ENCODE data around the gene KCNT1.

DNA sequence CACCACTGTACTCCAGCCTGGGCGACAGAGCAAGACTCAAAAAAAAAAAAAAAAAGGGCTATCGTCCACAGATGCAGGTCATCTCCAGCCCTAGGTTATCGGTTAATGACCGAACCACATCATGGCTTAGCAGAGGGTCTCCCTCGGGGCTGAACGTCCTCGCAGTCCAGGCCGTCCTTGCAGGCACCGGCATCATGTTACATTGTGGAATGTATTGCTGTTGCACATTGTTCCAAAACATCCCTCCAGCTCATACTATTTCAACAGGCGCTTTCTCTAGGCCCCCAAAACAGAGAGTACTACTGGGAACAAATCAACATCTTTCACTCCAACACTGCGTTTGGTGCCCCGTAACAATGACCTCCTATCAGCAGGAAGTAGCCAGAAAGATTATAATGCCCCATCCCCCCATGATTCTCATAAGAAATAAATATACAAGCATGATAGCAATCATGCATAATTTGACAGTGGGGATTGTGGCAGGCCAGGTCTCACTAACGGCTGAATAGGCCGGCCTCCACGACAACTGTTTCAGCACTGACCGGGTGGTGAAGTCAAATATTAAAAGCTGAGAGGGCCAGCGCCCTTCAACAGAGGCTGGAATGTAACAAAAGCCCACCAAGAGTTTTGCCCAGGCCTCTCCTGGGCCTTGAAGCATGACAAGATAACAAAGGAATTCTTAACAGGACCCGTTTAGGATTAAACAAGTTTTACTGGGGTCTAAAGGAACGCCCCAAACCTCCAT, 40.0 kb upstream of the KCNT1 start:
- TF ChIP-seq EP300 (IDR thresholded peaks at IDR 0.05) (no peak), POLR2A (IDR thresholded peaks at IDR 0.05) (no peak)
- TF ChIP-seq, protein P1, sequence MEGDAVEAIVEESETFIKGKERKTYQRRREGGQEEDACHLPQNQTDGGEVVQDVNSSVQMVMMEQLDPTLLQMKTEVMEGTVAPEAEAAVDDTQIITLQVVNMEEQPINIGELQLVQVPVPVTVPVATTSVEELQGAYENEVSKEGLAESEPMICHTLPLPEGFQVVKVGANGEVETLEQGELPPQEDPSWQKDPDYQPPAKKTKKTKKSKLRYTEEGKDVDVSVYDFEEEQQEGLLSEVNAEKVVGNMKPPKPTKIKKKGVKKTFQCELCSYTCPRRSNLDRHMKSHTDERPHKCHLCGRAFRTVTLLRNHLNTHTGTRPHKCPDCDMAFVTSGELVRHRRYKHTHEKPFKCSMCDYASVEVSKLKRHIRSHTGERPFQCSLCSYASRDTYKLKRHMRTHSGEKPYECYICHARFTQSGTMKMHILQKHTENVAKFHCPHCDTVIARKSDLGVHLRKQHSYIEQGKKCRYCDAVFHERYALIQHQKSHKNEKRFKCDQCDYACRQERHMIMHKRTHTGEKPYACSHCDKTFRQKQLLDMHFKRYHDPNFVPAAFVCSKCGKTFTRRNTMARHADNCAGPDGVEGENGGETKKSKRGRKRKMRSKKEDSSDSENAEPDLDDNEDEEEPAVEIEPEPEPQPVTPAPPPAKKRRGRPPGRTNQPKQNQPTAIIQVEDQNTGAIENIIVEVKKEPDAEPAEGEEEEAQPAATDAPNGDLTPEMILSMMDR (IDR thresholded peaks at IDR 0.05): no peak
